Naive thymus-derived CD4-positive, alpha-beta T cell (primary cell): ENCODE results near the gene KCNIP1. TPM values are rescaled to one million over a fixed set of nuclear protein-coding genes. Genes with fewer than 3 reads are reported as not detected.

Experiments
- ATAC-seq: fragments of 150-1000 bp; cut with Tn5 transposase; 2 replicates; pipeline ENCODE4 v1.10.0; 2021; ENCODE audit warnings: mild to moderate bottlenecking, moderate library complexity
- CTCF ChIA-PET: fragments of 350-600 bp; sonication (Branson Sonifier 250); formaldehyde crosslinking; loops from one replicate; lab custom pipeline; 2021; ENCODE audit warnings: antibody characterized with exemption; lab: Charles Lee
- POLR2A ChIA-PET: fragments of 350-600 bp; sonication (Branson Sonifier 250); formaldehyde crosslinking; loops from one replicate; lab custom pipeline; 2021; ENCODE audit warnings: antibody characterized with exemption, inconsistent platforms; lab: Charles Lee
- DNase-seq, 9 donors: peaks; one replicate each; pipeline versions ENCODE4 v3.0.0 to v3.0.0-alpha.2; 2020 to 2022; ENCODE audit warnings: mixed read lengths in 1 of 9
- H3K27ac ChIP-seq: one replicate; pipeline ENCODE4 v1.7.0; 2013; ENCODE audit warnings: mild to moderate bottlenecking, low read depth, low read length, moderate library complexity
- H3K27me3 ChIP-seq, 2 donors: one replicate each; pipeline ENCODE4 v1.7.0; 2013; ENCODE audit warnings: low read length in 2 of 2, mild to moderate bottlenecking in 2 of 2, moderate library complexity in 2 of 2; ENCODE audit not compliant: control insufficient read depth in 2 of 2, insufficient read depth in 2 of 2
- H3K36me3 ChIP-seq, 3 experiments: 1 replicate in 2 of 3; 2 replicates in 1 of 3; pipeline ENCODE4 v1.7.0; 2013; ENCODE audit warnings: low read length in 3 of 3, mild to moderate bottlenecking in 3 of 3, moderate library complexity in 1 of 3; ENCODE audit not compliant: insufficient read depth in 3 of 3, control insufficient read depth in 2 of 3
- H3K4me1 ChIP-seq, 2 donors: one replicate each; pipeline ENCODE4 v1.7.0; 2013; ENCODE audit warnings: low read length in 2 of 2, mild to moderate bottlenecking in 2 of 2, moderate library complexity in 1 of 2; ENCODE audit not compliant: control insufficient read depth in 2 of 2, insufficient read depth in 2 of 2
- H3K4me3 ChIP-seq: 2 replicates; pipeline ENCODE4 v1.7.0; 2013; ENCODE audit warnings: mild to moderate bottlenecking, low read length
- H3K9me3 ChIP-seq, 3 experiments: 1 replicate in 2 of 3; 2 replicates in 1 of 3; pipeline ENCODE4 v1.7.0; 2013; ENCODE audit warnings: low read length in 3 of 3; ENCODE audit not compliant: control insufficient read depth in 2 of 3
- H3K27ac Mint-ChIP-seq, 9 donors: one replicate each; pipeline ENCODE4 v1.8.0; 2020 to 2022; ENCODE audit warnings: mixed read lengths in 9 of 9, mild to moderate bottlenecking in 8 of 9, moderate library complexity in 5 of 9, inconsistent platforms in 2 of 9
- H3K27me3 Mint-ChIP-seq, 5 donors: one replicate each; pipeline ENCODE4 v1.8.0; 2021 to 2022; ENCODE audit warnings: mixed read lengths in 5 of 5, mild to moderate bottlenecking in 1 of 5
- H3K36me3 Mint-ChIP-seq, 5 donors: one replicate each; pipeline ENCODE4 v1.8.0; 2020 to 2022; ENCODE audit warnings: mixed read lengths in 5 of 5, mild to moderate bottlenecking in 3 of 5, inconsistent platforms in 1 of 5
- H3K4me1 Mint-ChIP-seq, 7 donors: one replicate each; pipeline ENCODE4 v1.8.0; 2020 to 2022; ENCODE audit warnings: mixed read lengths in 7 of 7, mild to moderate bottlenecking in 3 of 7, inconsistent platforms in 1 of 7
- H3K4me3 Mint-ChIP-seq, 10 donors: one replicate each; pipeline ENCODE4 v1.8.0; 2020 to 2022; ENCODE audit warnings: mild to moderate bottlenecking in 10 of 10, mixed read lengths in 10 of 10, moderate library complexity in 6 of 10, inconsistent platforms in 2 of 10
- H3K9me3 Mint-ChIP-seq, 11 donors: one replicate each; pipeline ENCODE4 v1.8.0; 2020 to 2022; ENCODE audit warnings: mixed read lengths in 11 of 11, mild to moderate bottlenecking in 4 of 11, inconsistent platforms in 1 of 11, moderate library complexity in 1 of 11
- intact Hi-C, 2 donors: fragments of 100-400 bp; cut with micrococcal nuclease; formaldehyde crosslinking; loops; one replicate each; pipeline ENCODE4 v1.15.1; 2023
- polyA plus RNA-seq, 2 donors: library from polyadenylated mRNA; unstranded; fragments of 300-500 nt; fragmentation: Illumina TruSeq; gene quantifications; one replicate each; pipeline ENCODE4 v1.2.3, GENCODE V29; 2021
- total RNA-seq, 6 experiments: library from RNA in 5 of 6; stranded (reverse) in 5 of 6; gene quantifications; 1 replicate in 5 of 6; 2 replicates in 1 of 6; pipeline ENCODE4 v1.2.3 and lab custom pipeline; 2021 to 2026

KCNIP1 gene
- total and polyA plus RNA-seq, 7 experiments from 2014 or later, result not detected

DNA sequence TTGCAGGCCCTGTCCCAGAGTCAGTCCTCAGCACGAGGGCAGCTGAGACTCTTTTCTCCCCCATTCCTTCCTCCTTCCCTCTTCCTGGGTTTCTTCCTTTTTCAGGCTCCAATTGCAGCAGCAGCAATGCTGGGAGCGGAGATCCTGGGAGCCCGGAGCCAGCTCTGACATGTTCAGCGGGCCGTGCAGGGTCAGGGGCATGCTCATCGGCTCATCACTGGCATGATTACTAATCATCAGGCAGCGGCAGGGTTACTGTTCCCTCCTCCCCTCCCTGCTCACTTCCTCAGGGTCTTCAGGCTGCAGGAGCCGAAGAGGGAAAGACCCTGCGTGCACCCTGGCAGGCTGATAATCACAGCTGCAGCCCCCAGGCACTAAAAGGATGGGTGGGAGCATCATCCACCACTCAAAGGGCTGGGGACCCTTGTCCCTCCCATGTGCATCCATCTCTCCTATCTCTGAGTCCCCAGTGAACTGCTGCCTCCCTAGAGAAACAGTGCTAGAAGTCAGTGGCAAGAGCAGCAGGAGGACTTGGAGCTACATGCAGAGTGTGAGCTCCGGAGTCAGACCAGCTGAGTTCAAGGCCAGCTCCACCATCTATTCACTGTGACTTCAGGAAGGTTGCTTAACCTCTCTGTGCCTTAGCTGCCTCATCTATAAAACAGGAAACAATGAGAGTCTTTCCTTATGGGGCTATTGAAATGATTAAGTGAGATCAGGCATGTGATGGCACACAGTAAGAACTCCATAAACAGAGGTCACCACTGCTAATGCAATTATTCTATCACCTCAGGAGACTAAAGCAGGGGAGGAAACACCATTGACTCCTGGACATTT, 7.8 kb upstream of the KCNIP1 start:
- no peaks in the 10 kb centered on the region for H3K4me1 ChIP-seq
- no peak overlapping the region for H3K27ac ChIP-seq
- no peak for DNase-seq
- ChIA-PET POLR2A (no interaction called here), CTCF (no interaction called here)
- Mint-ChIP-seq H3K27ac (no peak overlapping the region), H3K4me1 (no peaks in the 10 kb centered on the region), H3K4me3 (no peak overlapping the region), H3K36me3 (no peaks in the 10 kb centered on the region), H3K27me3 (peaks cover 32 to 48% (median 45%) of the 10 kb centered on the region in 5 donors), H3K9me3 (peaks cover 0 to 4% (median 0%) of the 10 kb centered on the region in 11 donors)
- H3K9me3 ChIP-seq, result no peaks in the 10 kb centered on the region
- no peak for ATAC-seq
- intact Hi-C loops, result no loop called here
- no peaks in the 10 kb centered on the region for H3K36me3 ChIP-seq
- H3K27me3 ChIP-seq, result no peaks in the 10 kb centered on the region
- no peak overlapping the region for H3K4me3 ChIP-seq

DNA sequence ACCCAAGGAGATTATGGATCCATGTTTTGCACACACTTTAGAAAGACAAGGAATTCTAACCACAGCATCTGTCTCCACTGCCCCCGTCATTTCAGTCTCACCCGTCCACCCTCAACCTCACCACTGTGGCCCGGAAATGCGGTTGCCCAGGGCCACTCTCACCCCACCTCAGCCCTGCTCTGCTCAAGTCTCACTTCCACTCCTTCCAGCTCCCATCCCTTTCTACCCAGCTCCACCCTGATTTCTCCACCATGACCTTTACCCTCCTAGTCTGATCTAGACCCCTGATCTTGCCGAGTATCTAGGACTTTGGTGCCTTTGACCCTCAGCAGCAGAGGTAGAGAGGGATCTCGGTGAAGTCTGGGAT, 7.2 kb upstream of the KCNIP1 start:
- H3K27me3 Mint-ChIP-seq, result peaks cover 33 to 50% (median 48%) of the 10 kb centered on the region in 5 donors
- no peaks in the 10 kb centered on the region for H3K9me3 ChIP-seq

DNA sequence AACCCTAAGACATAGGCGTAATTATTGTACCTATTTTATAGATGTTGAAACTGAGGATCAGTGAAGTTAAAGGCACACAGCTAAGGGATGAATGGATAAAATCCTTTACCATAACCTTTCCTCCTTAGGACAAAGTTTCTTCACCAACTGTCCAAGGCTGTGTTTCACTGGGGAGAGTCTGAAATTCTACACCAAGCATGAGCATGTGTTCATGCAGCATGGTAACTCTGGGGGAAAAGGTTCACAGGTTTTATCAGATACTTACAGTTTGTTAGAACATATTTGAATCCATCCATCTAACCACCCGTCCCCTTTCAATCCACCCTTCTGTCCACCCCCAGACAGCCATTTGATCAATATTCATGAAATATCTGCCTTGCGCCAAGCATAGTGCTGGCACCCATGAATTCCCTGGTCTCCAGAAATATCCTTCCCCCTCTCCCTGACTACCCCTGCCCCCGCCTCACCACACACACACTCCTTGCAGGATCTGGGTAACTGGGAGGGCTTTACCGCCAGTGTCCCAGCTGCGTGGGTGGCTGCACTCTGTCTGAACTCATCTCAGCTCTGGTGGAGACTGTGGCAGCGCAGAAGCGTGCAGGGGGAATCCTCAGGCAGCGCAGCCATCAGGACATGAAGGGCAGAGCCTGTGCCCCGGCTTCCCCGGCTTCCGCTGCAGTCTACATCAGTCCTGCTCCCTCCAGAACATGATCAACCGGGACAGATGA, 6.3 kb upstream of the KCNIP1 start:
- POLR2A ChIA-PET, result no interaction called here
- no peaks in the 10 kb centered on the region for H3K4me1 ChIP-seq

More for the DNA sequence above, 7.2 kb upstream of the KCNIP1 start:
- Mint-ChIP-seq H3K27ac (no peak overlapping the region), H3K4me1 (no peaks in the 10 kb centered on the region), H3K36me3 (no peaks in the 10 kb centered on the region), H3K9me3 (peaks cover 0 to 4% (median 0%) of the 10 kb centered on the region in 11 donors), H3K4me3 (no peak overlapping the region)
- Histone ChIP-seq H3K4me1 (no peaks in the 10 kb centered on the region), H3K36me3 (no peaks in the 10 kb centered on the region), H3K27me3 (no peaks in the 10 kb centered on the region), H3K4me3 (no peak overlapping the region), H3K27ac (no peak overlapping the region)
- ATAC-seq (no peak), DNase-seq (no peak)
- POLR2A ChIA-PET, result no interaction called here
- CTCF ChIA-PET, result no interaction called here
- intact Hi-C loops, result no loop called here

DNA sequence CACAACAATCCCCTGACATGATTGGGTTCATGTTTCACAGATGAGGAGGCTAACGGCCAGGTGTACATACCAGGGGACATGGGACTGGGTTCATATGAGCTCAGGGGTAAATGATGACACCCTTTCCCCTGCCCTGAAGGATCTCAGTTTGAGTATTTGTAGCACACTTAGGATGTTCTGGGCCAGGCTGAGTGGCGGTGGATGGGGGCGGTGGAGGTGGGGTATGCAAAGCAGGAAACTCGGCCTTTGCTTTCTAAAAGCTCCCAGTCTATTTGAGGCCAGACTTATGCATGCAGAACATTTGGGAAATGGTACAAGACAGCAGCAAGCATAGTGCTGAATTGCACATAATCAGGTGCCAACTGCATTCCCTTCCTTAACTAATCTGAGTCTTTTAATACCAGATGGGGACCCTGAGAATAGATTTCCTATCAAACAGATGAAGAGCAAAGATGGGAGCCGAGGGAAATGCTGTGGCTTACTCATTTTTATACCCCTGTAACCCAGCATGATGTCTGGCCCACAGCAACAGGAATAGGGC, 4.9 kb upstream of the KCNIP1 start:
- Mint-ChIP-seq H3K9me3 (peaks cover 0 to 4% (median 0%) of the 10 kb centered on the region in 11 donors), H3K27me3 (peaks cover 43 to 61% (median 56%) of the 10 kb centered on the region in 5 donors), H3K36me3 (no peaks in the 10 kb centered on the region), H3K27ac (no peak overlapping the region), H3K4me3 (no peak overlapping the region), H3K4me1 (peaks cover 0 to 4% (median 0%) of the 10 kb centered on the region in 7 donors)
- ATAC-seq (no peak), DNase-seq (no peak)
- Histone ChIP-seq H3K36me3 (no peaks in the 10 kb centered on the region), H3K4me3 (no peak overlapping the region), H3K27ac (no peak overlapping the region), H3K4me1 (no peaks in the 10 kb centered on the region), H3K27me3 (no peaks in the 10 kb centered on the region), H3K9me3 (no peaks in the 10 kb centered on the region)
- intact Hi-C loops, result no loop called here
- CTCF ChIA-PET, result no interaction called here
- POLR2A ChIA-PET, result no interaction called here

More for the DNA sequence above, 6.3 kb upstream of the KCNIP1 start:
- Histone ChIP-seq H3K4me3 (no peak overlapping the region), H3K36me3 (no peaks in the 10 kb centered on the region), H3K27ac (no peak overlapping the region), H3K9me3 (no peaks in the 10 kb centered on the region), H3K27me3 (no peaks in the 10 kb centered on the region)
- H3K9me3 Mint-ChIP-seq, result peaks cover 0 to 4% (median 0%) of the 10 kb centered on the region in 11 donors
- H3K27me3 Mint-ChIP-seq, result peaks cover 40 to 57% (median 54%) of the 10 kb centered on the region in 5 donors
- DNase-seq (no peak), ATAC-seq (no peak)
- intact Hi-C loops, result no loop called here
- H3K4me3 Mint-ChIP-seq, result no peak overlapping the region
- H3K36me3 Mint-ChIP-seq, result no peaks in the 10 kb centered on the region
- no peak overlapping the region for H3K27ac Mint-ChIP-seq
- CTCF ChIA-PET, result no interaction called here
- no peaks in the 10 kb centered on the region for H3K4me1 Mint-ChIP-seq

DNA sequence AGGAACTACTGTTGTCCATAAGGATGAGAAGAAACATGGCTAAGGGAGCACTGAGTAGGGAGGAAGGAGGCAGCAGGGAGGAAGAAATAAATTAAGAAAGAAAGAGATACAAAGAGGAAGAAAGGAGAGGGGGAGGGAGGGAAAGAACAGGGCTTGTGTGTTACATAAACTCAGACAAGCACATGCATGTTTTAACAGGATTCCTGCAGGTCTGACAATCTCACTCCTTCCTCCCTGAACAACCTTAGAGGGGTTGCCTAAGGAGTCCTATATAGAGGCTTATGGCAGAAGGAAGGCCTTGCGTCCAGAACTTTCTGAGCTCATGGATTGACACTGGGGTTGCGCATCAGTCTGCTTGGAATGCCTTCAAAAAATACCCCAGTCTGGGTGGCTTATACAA, 4.2 kb upstream of the KCNIP1 start:
- no peaks in the 10 kb centered on the region for H3K27me3 ChIP-seq
- Mint-ChIP-seq H3K4me1 (peaks cover 0 to 4% (median 0%) of the 10 kb centered on the region in 7 donors), H3K4me3 (no peak overlapping the region), H3K9me3 (peaks cover 0 to 4% (median 0%) of the 10 kb centered on the region in 11 donors), H3K27ac (no peak overlapping the region), H3K27me3 (peaks cover 43 to 58% (median 52%) of the 10 kb centered on the region in 5 donors), H3K36me3 (no peaks in the 10 kb centered on the region)
- intact Hi-C loops, result no loop called here
- no peak for ATAC-seq
- H3K9me3 ChIP-seq, result no peaks in the 10 kb centered on the region
- no peak overlapping the region for H3K4me3 ChIP-seq
- H3K27ac ChIP-seq, result no peak overlapping the region
- no peaks in the 10 kb centered on the region for H3K36me3 ChIP-seq
- CTCF ChIA-PET, result no interaction called here
- DNase-seq, result no peak
- POLR2A ChIA-PET, result no interaction called here
- no peaks in the 10 kb centered on the region for H3K4me1 ChIP-seq

DNA sequence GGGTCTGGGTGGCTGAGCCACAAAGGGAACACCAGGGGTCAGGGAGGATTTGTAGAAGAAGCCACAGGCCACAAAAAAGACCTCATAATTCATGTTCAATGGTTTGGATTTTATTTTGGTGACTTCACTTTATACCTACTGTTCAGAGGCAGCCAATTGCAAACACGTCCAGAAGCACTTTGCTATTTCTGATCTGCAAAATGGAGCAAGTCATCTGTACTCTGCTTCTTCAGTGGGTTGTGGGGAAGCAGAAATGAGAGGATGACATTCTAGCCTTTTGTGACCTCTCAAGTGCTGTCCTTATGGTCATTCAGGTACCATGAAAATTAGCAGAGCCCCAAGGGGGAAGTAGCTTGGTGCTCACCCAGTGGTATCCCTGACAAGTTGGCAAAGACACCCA, 2.5 kb upstream of the KCNIP1 start:
- peaks cover 0 to 6% (median 0%) of the 10 kb centered on the region in 7 donors for H3K4me1 Mint-ChIP-seq

More for the DNA sequence above, 2.5 kb upstream of the KCNIP1 start:
- H3K4me3 Mint-ChIP-seq, result no peak overlapping the region
- no peak overlapping the region for H3K27ac ChIP-seq
- H3K27me3 Mint-ChIP-seq, result peaks cover 47 to 66% (median 55%) of the 10 kb centered on the region in 5 donors
- no peaks in the 10 kb centered on the region for H3K36me3 ChIP-seq
- H3K27ac Mint-ChIP-seq, result no peak overlapping the region
- no peak overlapping the region for H3K4me3 ChIP-seq
- H3K27me3 ChIP-seq, result peaks cover 0 to 3% of the 10 kb centered on the region in 2 donors
- peaks cover 0 to 4% (median 0%) of the 10 kb centered on the region in 11 donors for H3K9me3 Mint-ChIP-seq
- intact Hi-C loops, result no loop called here
- no peaks in the 10 kb centered on the region for H3K36me3 Mint-ChIP-seq
- ChIA-PET CTCF (no interaction called here), POLR2A (no interaction called here)
- ATAC-seq (no peak), DNase-seq (no peak)
- H3K4me1 ChIP-seq, result no peaks in the 10 kb centered on the region
- no peaks in the 10 kb centered on the region for H3K9me3 ChIP-seq
